Measurements from ENCODE around the gene LALBA.
"Not testable (repeated sequence)": the region's sequence is repeated elsewhere in the genome, so short reads cannot be mapped to it uniquely, and the experiment has no call there.

The LALBA gene

GRCh38 chr12:48532601-48533000 lies 37.2 kb downstream of the LALBA start:
- no peak for TF ChIP-seq CTCF (IDR thresholded peaks at IDR 0.05)
- Histone ChIP-seq H3K27ac (no peak overlapping the region), H3K4me3 (no peak overlapping the region)
- no peak for DNase-seq (ENCODE audit: low spot score)

GRCh38 chr12:48527891-48528670 lies 41.8 kb downstream of the LALBA start:
- no peak for DNase-seq (ENCODE audit: low spot score)
- no peak for TF ChIP-seq CTCF (IDR thresholded peaks at IDR 0.05)
- no peak overlapping the region for H3K4me3 ChIP-seq
- H3K27ac ChIP-seq = no peak overlapping the region

- no peak for DNase-seq (ENCODE audit: low spot score)
- no peak within 1 kb of the TSS for H3K27ac ChIP-seq
- TF ChIP-seq CTCF (IDR thresholded peaks at IDR 0.05) = no peak
- H3K4me3 ChIP-seq = no peak within 1 kb of the TSS
Measured at GRCh38 chr12:48525332-48525731, 44.5 kb downstream of the LALBA start, which contains the start of gene OR8S1. Gene OR8S1 (plus strand): TSS chr12:48525632. CDS start chr12:48525632, 0 bp downstream.

- H3K4me3 ChIP-seq; DNase-seq (ENCODE audit: low spot score); H3K27ac ChIP-seq: not testable (repeated sequence)
Measured at GRCh38 chr12:48520381-48520780, 49.5 kb downstream of the LALBA start.
